ENCODE measurements around the gene SPPL3.

SPPL3 gene

DNA sequence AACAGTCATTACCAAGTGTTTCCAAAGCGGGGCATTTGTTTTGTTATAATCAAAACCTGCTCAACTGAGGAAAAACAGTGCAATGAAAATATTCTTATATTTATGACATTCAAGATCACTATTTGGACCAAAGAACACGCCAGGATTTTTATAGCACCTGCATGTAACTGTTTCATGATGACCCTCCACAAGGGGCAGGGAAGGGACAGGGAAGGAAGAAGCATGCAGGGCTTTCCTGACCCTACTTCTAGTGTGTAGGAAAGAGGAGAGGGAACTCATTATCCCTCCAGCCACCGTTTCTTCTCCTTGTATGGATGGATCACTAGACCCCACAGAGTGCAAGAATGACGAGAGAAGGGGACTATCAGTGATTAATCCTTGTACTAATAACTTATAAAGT lies 49.4 kb downstream of the SPPL3 start:
- Histone ChIP-seq H3K36me3 (ENCODE audit: insufficient read depth, low read length) (peaks cover 3% of the 10 kb centered on the region; the same call in 1 of the 2 replicates), H3K4me3 (ENCODE audit: low read length) (no peak overlapping the region), H3K9ac (ENCODE audit: low read depth, low read length) (no peak overlapping the region), H3K27me3 (ENCODE audit: insufficient read depth, low read length) (no peaks in the 10 kb centered on the region), H3K9me3 (ENCODE audit: insufficient read depth, low read depth, low read length) (peaks cover 11% of the 10 kb centered on the region; the same call in 1 of the 2 replicates), H3K27ac (ENCODE audit: low read depth, low read length) (no peak overlapping the region), H3K4me1 (ENCODE audit: insufficient read depth, low read length) (no peaks in the 10 kb centered on the region)
- whole genome bisulfite sequencing = 76% methylated on average over 3 of the region's 4 CpGs

DNA sequence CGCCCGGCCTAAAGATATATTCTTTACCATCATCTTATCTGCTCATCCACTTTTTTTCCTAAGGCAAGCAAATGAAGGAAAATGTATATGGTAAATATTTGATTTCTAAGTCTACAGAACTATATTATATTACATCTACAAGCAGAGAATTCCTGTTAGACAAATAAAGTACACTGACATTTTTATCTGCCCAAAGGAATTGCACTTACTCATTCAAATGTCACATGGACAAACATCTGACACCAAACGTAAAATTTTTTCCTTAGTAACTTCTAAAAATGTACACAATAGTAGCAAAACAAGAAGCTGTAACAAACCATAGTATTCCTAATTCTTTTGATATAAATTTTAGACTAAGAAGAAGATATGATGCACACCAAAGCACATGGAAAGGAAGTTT lies 51.0 kb downstream of the SPPL3 start:
- H3K27ac ChIP-seq (ENCODE audit: low read depth, low read length) = no peak overlapping the region
- H3K4me3 ChIP-seq (ENCODE audit: low read length) = no peak overlapping the region
- no peaks in the 10 kb centered on the region for H3K9me3 ChIP-seq (ENCODE audit: insufficient read depth, low read depth, low read length)
- H3K27me3 ChIP-seq (ENCODE audit: insufficient read depth, low read length) = no peaks in the 10 kb centered on the region
- no peak overlapping the region for H3K9ac ChIP-seq (ENCODE audit: low read depth, low read length)
- WGBS = 87% methylated on average over 2 of the region's 3 CpGs
- no peaks in the 10 kb centered on the region for H3K36me3 ChIP-seq (ENCODE audit: insufficient read depth, low read length)
- H3K4me1 ChIP-seq (ENCODE audit: insufficient read depth, low read length) = peaks cover 6% of the 10 kb centered on the region; the same call in 1 of the 2 replicates

DNA sequence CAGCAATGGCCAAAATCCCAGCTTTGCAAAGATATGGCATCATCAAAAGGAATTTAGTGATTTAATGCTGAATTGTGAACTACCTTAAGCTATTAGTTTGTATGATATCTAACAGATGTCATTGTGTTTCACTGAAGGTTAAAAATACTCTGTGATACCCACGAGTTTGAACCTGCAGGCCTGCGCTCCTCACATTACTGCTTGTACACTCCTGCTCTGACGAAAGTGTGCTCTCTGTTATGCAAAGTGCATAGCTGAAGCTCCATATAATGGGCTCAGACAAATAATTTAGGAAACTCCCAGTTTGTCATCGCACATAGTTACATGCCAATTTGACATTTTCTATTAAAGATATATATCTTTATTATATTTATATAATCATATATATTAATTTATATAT lies 52.2 kb downstream of the SPPL3 start:
- Histone ChIP-seq H3K27ac (ENCODE audit: low read depth, low read length) (no peak overlapping the region), H3K4me1 (ENCODE audit: insufficient read depth, low read length) (peaks cover 6% of the 10 kb centered on the region; the same call in 1 of the 2 replicates), H3K9ac (ENCODE audit: low read depth, low read length) (no peak overlapping the region), H3K9me3 (ENCODE audit: insufficient read depth, low read depth, low read length) (no peaks in the 10 kb centered on the region), H3K27me3 (ENCODE audit: insufficient read depth, low read length) (no peaks in the 10 kb centered on the region), H3K36me3 (ENCODE audit: insufficient read depth, low read length) (no peaks in the 10 kb centered on the region), H3K4me3 (ENCODE audit: low read length) (no peak overlapping the region)
- WGBS = 65% methylated on average over 3 of the region's 4 CpGs

DNA sequence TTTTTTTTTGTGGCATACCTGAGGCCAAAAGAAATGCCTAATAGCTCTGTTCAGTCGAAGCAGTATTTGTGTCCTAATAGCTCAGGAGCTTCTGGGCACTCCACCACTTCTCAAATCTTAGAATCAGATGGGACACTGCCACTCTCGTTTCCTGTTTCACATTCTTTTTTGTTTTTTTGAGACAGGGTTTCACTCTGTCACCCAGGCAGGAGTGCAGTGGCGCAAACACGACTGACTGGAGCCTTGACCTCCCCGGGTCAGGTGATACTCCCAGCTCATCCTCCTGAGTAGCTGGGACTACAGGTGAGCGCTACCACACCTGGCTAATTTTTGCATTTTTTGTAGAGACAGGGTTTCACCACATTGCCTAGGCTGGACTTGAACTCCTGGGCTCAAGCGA lies 52.7 kb downstream of the SPPL3 start:
- Histone ChIP-seq H3K9ac (ENCODE audit: low read depth, low read length) (no peak overlapping the region), H3K4me1 (ENCODE audit: insufficient read depth, low read length) (peaks cover 6% of the 10 kb centered on the region; the same call in 1 of the 2 replicates), H3K27ac (ENCODE audit: low read depth, low read length) (no peak overlapping the region), H3K4me3 (ENCODE audit: low read length) (no peak overlapping the region), H3K36me3 (ENCODE audit: insufficient read depth, low read length) (no peaks in the 10 kb centered on the region), H3K27me3 (ENCODE audit: insufficient read depth, low read length) (no peaks in the 10 kb centered on the region), H3K9me3 (ENCODE audit: insufficient read depth, low read depth, low read length) (no peaks in the 10 kb centered on the region)
- 95% methylated on average over 7 of the region's 7 CpGs for WGBS

DNA sequence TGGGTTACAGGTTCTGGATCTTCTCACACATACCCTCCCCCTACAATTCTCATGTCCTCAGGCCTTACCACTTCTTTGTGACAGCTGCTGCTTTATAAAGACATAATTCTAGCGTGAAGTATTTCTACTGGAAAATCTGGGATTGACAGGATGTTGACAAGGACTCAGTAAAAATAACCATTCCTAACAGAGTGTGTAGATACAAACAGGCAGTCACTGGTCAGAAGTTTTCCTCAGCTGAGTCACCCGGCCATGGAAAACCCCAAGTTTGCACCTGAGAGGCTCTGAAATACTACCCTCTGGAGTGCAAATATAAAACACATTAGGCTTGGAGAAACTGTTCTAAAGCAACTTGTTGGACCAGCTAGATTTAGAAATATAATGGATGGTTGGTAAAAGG lies 54.4 kb downstream of the SPPL3 start:
- H3K27ac ChIP-seq (ENCODE audit: low read depth, low read length) = no peak overlapping the region
- WGBS = 76% methylated on average over 2 of the region's 2 CpGs
- no peaks in the 10 kb centered on the region for H3K27me3 ChIP-seq (ENCODE audit: insufficient read depth, low read length)

DNA sequence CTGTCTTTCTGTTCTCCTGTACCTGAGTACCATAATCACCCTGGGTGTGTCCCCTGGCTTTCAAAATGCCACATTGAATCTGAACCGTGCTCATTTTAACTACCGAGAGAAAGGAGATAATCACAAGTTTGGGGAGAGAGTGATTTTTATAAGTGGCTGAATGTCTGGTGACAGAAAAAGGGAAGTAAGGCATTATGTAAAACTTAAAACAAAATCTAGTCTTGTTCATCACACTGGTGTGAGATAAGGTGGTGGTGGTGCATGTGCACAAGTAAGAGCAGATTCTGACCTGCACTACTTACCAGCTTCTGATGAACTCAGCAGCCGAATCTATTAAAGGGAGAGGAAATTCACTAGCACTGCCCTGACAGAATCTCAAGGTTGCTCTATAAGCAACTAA lies 56.3 kb downstream of the SPPL3 start:
- H3K4me1 ChIP-seq (ENCODE audit: insufficient read depth, low read length) = peaks cover 6% of the 10 kb centered on the region; the same call in 1 of the 2 replicates
- no peak overlapping the region for H3K9ac ChIP-seq (ENCODE audit: low read depth, low read length)
- no peak overlapping the region for H3K4me3 ChIP-seq (ENCODE audit: low read length)

More for the DNA sequence above, 54.4 kb downstream of the SPPL3 start:
- H3K9ac ChIP-seq (ENCODE audit: low read depth, low read length) = no peak overlapping the region
- no peaks in the 10 kb centered on the region for H3K36me3 ChIP-seq (ENCODE audit: insufficient read depth, low read length)
- no peaks in the 10 kb centered on the region for H3K9me3 ChIP-seq (ENCODE audit: insufficient read depth, low read depth, low read length)
- peaks cover 6% of the 10 kb centered on the region; the same call in 1 of the 2 replicates for H3K4me1 ChIP-seq (ENCODE audit: insufficient read depth, low read length)
- H3K4me3 ChIP-seq (ENCODE audit: low read length) = no peak overlapping the region

DNA sequence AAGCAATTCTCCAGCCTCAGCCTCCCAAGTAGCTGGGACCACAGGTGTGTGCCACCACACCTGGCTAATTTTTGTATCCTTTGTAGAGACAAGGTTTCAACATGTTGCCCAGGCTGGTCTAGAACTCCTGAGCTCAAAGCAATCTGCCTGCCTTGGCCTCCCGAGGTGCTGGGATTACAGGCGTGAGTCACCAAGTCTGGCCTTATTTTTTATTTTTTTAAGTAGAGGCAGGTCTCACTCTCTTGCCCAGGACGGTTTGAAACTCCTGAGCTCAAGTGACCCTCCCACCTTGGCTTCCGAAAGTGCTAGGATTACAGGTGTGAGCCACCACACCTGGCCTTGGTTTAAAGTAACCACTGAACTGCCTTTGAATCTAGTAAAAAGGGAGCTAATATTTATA lies 56.8 kb downstream of the SPPL3 start:
- no peak overlapping the region for H3K4me3 ChIP-seq (ENCODE audit: low read length)
- H3K9ac ChIP-seq (ENCODE audit: low read depth, low read length) = no peak overlapping the region
- H3K36me3 ChIP-seq (ENCODE audit: insufficient read depth, low read length) = no peaks in the 10 kb centered on the region
- H3K9me3 ChIP-seq (ENCODE audit: insufficient read depth, low read depth, low read length) = no peaks in the 10 kb centered on the region
- H3K27me3 ChIP-seq (ENCODE audit: insufficient read depth, low read length) = no peaks in the 10 kb centered on the region
- H3K4me1 ChIP-seq (ENCODE audit: insufficient read depth, low read length) = peaks cover 6% of the 10 kb centered on the region; the same call in 1 of the 2 replicates
- H3K27ac ChIP-seq (ENCODE audit: low read depth, low read length) = no peak overlapping the region
- 91% methylated on average over 4 of the region's 4 CpGs for WGBS

More for the DNA sequence above, 56.3 kb downstream of the SPPL3 start:
- 95% methylated on average over 3 of the region's 3 CpGs for WGBS
- Histone ChIP-seq H3K27ac (ENCODE audit: low read depth, low read length) (no peak overlapping the region), H3K36me3 (ENCODE audit: insufficient read depth, low read length) (no peaks in the 10 kb centered on the region), H3K27me3 (ENCODE audit: insufficient read depth, low read length) (no peaks in the 10 kb centered on the region), H3K9me3 (ENCODE audit: insufficient read depth, low read depth, low read length) (no peaks in the 10 kb centered on the region)

DNA sequence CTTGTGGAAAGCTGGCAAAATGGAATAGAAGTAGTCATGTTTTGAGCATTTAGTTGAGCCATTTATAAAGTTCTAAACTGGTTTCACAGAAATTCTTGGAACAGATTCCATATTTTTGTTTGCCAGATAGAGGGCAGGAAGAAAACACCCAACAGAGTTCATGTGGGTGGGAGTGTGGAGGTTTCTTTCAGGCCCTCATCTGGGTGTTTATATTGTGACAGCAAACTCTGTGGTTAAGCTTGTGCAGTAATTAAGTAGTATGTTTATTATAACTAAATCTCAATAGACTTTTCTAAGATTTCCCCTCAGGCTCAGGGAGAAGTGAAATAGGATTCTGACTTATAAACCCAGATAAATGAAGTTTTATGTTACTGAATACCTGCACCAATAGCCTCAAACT lies 57.4 kb downstream of the SPPL3 start:
- Histone ChIP-seq H3K36me3 (ENCODE audit: insufficient read depth, low read length) (no peaks in the 10 kb centered on the region), H3K27ac (ENCODE audit: low read depth, low read length) (no peak overlapping the region), H3K9me3 (ENCODE audit: insufficient read depth, low read depth, low read length) (no peaks in the 10 kb centered on the region), H3K4me3 (ENCODE audit: low read length) (no peak overlapping the region), H3K4me1 (ENCODE audit: insufficient read depth, low read length) (peaks cover 6% of the 10 kb centered on the region; the same call in 1 of the 2 replicates), H3K9ac (ENCODE audit: low read depth, low read length) (no peak overlapping the region), H3K27me3 (ENCODE audit: insufficient read depth, low read length) (no peaks in the 10 kb centered on the region)

DNA sequence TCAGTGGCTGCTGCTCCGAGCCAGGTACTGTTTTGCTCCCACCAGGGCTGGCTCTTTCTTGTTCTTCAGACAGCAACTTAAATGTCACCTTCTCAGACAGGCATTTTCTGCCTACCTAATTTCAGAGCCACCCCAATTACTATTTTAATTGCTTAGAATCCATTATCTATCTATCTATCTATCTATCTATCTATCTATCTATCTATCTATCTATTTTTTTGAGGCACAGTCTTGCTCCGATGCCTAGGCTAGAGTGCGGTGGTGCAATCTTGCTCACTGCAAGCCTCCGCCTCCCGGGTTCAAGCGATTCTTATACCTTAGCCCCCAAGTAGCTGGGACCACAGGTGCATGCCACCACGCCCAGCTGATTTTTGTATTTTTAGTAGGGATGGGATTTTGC lies 58.5 kb downstream of the SPPL3 start:
- Histone ChIP-seq H3K9ac (ENCODE audit: low read depth, low read length) (no peak overlapping the region), H3K4me3 (ENCODE audit: low read length) (no peak overlapping the region), H3K9me3 (ENCODE audit: insufficient read depth, low read depth, low read length) (no peaks in the 10 kb centered on the region), H3K36me3 (ENCODE audit: insufficient read depth, low read length) (no peaks in the 10 kb centered on the region), H3K27ac (ENCODE audit: low read depth, low read length) (no peak overlapping the region), H3K27me3 (ENCODE audit: insufficient read depth, low read length) (no peaks in the 10 kb centered on the region), H3K4me1 (ENCODE audit: insufficient read depth, low read length) (peaks cover 6% of the 10 kb centered on the region; the same call in 1 of the 2 replicates)
- WGBS = 96% methylated on average over 7 of the region's 7 CpGs

DNA sequence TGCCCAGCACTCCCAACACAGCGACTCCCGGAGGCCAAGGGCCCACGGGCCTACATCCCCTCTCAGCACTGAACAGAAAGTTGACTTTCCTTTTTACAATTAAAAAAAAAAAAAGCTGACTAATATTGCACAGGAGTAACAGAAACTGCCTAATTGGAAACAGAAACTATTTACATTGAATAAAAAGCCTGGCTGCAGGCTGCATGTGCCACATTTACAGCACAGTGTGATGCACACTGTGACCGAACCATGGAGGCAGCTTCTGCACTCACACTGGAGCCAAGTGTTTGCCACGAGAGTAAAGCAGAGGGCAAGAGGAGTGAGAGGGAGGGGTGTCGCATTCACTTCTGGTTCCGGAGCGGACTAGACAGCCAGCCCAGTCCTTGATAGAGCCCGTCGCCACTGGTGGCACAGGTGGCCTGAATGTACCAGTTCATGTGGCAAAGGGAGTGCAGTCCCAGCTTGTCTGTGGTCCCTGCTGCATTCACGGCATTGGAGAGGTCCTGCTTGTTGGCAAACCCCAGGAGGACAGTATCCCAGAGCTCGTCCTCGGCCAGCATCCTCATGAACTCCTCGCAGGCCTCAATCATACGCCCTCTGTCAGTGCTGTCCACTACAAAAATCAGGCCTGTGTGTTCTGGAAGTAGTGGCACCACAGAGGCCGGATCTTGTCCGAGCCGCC lies 59.2 kb downstream of the SPPL3 start:
- Histone ChIP-seq H3K36me3 (ENCODE audit: insufficient read depth, low read length) (no peaks in the 10 kb centered on the region), H3K27me3 (ENCODE audit: insufficient read depth, low read length) (no peaks in the 10 kb centered on the region), H3K9ac (ENCODE audit: low read depth, low read length) (no peak overlapping the region), H3K9me3 (ENCODE audit: insufficient read depth, low read depth, low read length) (no peaks in the 10 kb centered on the region), H3K4me3 (ENCODE audit: low read length) (no peak overlapping the region), H3K27ac (ENCODE audit: low read depth, low read length) (no peak overlapping the region), H3K4me1 (ENCODE audit: insufficient read depth, low read length) (peaks cover 6% of the 10 kb centered on the region; the same call in 1 of the 2 replicates)
- WGBS = 95% methylated on average over 18 of the region's 18 CpGs

DNA sequence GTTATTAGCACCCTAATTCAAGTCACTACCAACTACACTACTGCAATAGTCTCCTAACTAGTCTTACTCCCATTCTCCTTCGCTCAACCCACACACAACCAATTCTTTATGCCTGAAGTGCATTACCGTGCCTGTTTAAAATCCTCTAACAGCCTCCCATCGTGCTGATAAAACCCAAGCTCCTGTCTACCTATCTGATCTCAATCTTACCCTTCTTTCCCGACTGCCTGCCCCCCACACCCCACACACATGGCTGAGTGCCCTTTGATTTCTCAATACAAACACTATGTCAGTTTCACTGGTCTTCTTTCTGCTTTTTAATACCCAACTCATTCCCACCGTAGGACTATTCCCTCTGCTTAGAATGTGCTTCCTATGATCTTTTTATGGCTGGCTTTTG lies 59.9 kb downstream of the SPPL3 start:
- Histone ChIP-seq H3K9ac (ENCODE audit: low read depth, low read length) (no peak overlapping the region), H3K36me3 (ENCODE audit: insufficient read depth, low read length) (no peaks in the 10 kb centered on the region), H3K9me3 (ENCODE audit: insufficient read depth, low read depth, low read length) (no peaks in the 10 kb centered on the region), H3K27ac (ENCODE audit: low read depth, low read length) (no peak overlapping the region), H3K27me3 (ENCODE audit: insufficient read depth, low read length) (no peaks in the 10 kb centered on the region), H3K4me3 (ENCODE audit: low read length) (no peak overlapping the region), H3K4me1 (ENCODE audit: insufficient read depth, low read length) (0 out of 2 replicates have a peak, but pooled peaks cover 2% of the 10 kb centered on the region)
- WGBS = 93% methylated on average over 5 of the region's 5 CpGs

DNA sequence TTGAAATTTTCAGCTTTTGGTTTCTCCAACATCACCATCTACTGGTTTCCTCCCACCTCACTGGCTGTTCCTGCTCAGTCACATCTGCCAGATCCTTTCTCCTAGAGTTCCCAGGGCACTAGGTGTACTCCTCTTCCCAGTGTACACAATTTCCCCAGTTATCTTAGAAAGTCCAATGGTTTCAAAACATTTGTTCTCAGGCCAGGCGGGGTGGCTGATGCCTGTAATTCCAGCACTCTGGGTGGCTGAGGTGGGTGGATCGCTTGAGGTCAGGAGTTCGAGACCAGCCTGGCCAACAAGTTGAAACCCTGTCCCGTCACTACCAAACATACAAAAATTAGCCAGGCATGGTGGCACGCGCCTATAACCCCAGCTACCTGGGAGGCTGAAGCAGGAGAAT lies 60.7 kb downstream of the SPPL3 start:
- 97% methylated on average over 6 of the region's 6 CpGs for WGBS
- H3K27me3 ChIP-seq (ENCODE audit: insufficient read depth, low read length) = no peaks in the 10 kb centered on the region
- no peak overlapping the region for H3K4me3 ChIP-seq (ENCODE audit: low read length)
- H3K27ac ChIP-seq (ENCODE audit: low read depth, low read length) = no peak overlapping the region
- no peak overlapping the region for H3K9ac ChIP-seq (ENCODE audit: low read depth, low read length)
- no peaks in the 10 kb centered on the region for H3K4me1 ChIP-seq (ENCODE audit: insufficient read depth, low read length)
- no peaks in the 10 kb centered on the region for H3K36me3 ChIP-seq (ENCODE audit: insufficient read depth, low read length)
- no peaks in the 10 kb centered on the region for H3K9me3 ChIP-seq (ENCODE audit: insufficient read depth, low read depth, low read length)

Data from HUES64 (cell line).